Spleen (tissue), 7 donors: Measurements from ENCODE around the gene ETV5.

Source experiments
- POLR2A ChIP-seq, 3 donors: fragments of 450-650 bp; IDR thresholded peaks; one replicate each; pipeline ENCODE4 v1.5.1; 2017; ENCODE audit warnings: antibody characterized with exemption in 3 of 3, mild to moderate bottlenecking in 1 of 3
- POLR2AphosphoS5 ChIP-seq, 3 donors: sonication (generic); formaldehyde crosslinking; IDR thresholded peaks; one replicate each; pipeline ENCODE4 v1.5.1; 2017; ENCODE audit warnings: antibody characterized with exemption in 3 of 3
- TF ChIP-seq, protein P1 (sequence below), 11 experiments: fragments of 200-600 bp in 7 of 11; fragments of 450-650 bp in 4 of 11; sonication (generic) in 4 of 11; IDR thresholded peaks in 8 of 11; conservative IDR thresholded peaks in 3 of 11; 1 replicate in 7 of 11; 2 replicates in 4 of 11; pipeline versions ENCODE4 v1.4.0 to v1.8.0; 2016 to 2021; ENCODE audit warnings: antibody characterized with exemption in 11 of 11, inconsistent platforms in 4 of 11, mild to moderate bottlenecking in 1 of 11
- donor health status: DM: no; HTN: no; CAD: no; lungs with moderate emphysema.
- donor health status: DM: no; HTN: no; CAD: no.
- donor health status: DM: no; HTN: no; CAD: no.

DNA sequence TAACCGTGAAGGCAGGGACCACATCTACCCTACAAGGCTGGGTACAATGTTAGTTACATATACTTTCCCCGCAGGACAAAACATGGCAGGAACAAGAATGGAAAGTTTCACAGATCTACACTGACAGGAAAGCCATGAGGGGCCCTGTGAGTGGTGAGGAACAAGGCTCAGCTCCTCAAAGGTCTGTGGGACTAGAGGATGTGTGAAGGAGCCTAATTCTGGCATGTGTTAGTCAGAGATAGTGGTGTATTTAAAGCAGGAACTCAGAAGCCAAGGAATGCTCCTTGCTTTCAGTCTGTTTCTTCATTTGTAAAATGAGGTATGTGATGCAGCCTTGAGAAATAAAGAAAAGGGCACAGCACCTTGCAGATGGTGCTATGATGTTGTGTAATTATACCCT is 25.1 kb downstream of the ETV5 start:
- no peak for TF ChIP-seq POLR2AphosphoS5 (IDR thresholded peaks at IDR 0.05)
- TF ChIP-seq, protein P1, sequence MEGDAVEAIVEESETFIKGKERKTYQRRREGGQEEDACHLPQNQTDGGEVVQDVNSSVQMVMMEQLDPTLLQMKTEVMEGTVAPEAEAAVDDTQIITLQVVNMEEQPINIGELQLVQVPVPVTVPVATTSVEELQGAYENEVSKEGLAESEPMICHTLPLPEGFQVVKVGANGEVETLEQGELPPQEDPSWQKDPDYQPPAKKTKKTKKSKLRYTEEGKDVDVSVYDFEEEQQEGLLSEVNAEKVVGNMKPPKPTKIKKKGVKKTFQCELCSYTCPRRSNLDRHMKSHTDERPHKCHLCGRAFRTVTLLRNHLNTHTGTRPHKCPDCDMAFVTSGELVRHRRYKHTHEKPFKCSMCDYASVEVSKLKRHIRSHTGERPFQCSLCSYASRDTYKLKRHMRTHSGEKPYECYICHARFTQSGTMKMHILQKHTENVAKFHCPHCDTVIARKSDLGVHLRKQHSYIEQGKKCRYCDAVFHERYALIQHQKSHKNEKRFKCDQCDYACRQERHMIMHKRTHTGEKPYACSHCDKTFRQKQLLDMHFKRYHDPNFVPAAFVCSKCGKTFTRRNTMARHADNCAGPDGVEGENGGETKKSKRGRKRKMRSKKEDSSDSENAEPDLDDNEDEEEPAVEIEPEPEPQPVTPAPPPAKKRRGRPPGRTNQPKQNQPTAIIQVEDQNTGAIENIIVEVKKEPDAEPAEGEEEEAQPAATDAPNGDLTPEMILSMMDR (IDR thresholded peaks at IDR 0.05 in 8 of 11, conservative IDR thresholded peaks at IDR 0.05 in 3 of 11), result no peak
- TF ChIP-seq POLR2A (IDR thresholded peaks at IDR 0.05), result no peak
